GM10847 (cell line): ENCODE results near the gene ADD3.

Source experiments
- POLR2A ChIP-seq: IDR thresholded peaks from 2 replicates; pipeline ENCODE4 v1.6.1; 2011; ENCODE audit not compliant: insufficient read length; ENCODE audit errors: extremely low read depth

Gene ADD3

DNA sequence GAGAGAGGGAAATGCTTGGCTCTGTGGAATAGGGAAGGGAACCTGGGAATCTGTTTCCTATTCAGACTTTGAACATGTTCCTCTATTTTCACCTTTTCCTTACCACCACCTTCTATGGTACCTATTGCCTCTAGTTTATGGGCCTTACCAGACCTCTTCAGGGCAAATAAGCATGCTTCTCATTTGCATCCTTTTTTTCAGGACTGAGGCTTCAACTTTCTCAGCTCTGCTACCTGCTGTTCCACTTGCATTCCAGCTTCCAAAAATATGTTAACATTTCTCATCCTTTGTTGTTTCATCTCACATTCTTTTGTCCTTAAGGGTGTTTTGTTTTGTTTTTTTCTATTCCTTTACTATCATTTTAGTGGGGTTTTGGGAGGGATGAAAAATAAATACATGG is 121.7 kb downstream of the ADD3 start:
- TF ChIP-seq POLR2A: no peak

- TF ChIP-seq POLR2A: no peak
Measured at GRCh38 chr10:110134917-110135316, 127.1 kb downstream of the ADD3 start.

GRCh38 chr10:110137142-110137545 is 129.4 kb downstream of the ADD3 start:
- no peak for TF ChIP-seq POLR2A

DNA sequence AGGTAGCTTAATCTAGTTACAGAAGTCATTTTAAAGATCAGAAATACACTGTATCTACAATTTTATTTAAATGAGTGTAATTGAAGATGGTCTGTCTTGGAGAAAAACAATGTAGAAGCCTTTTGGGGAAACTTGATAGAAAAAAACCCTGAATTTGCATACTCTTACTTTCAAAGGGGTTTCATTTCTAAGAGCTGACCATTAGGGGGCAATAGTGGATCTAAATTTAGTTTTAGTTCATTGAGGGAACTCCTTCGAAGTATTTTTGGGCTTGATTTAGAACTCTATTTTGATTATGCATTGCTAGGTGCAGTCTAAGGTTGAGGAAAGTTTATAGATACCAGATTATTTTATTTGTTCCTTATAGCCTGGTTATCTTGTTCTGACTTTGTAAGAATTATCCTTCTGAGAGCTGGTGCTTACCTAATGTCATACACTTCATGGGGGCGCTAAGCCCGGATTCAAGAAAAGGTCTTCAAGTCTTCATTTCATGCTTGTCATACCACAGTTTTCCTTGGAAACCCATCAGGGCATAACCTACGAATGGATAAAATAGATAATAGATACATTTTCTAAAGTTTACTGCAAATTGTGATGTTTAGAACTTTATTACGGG is 130.5 kb downstream of the ADD3 start:
- no peak for TF ChIP-seq POLR2A

GRCh38 chr10:110141185-110141584 is 133.4 kb downstream of the ADD3 start:
- TF ChIP-seq POLR2A: no peak

DNA sequence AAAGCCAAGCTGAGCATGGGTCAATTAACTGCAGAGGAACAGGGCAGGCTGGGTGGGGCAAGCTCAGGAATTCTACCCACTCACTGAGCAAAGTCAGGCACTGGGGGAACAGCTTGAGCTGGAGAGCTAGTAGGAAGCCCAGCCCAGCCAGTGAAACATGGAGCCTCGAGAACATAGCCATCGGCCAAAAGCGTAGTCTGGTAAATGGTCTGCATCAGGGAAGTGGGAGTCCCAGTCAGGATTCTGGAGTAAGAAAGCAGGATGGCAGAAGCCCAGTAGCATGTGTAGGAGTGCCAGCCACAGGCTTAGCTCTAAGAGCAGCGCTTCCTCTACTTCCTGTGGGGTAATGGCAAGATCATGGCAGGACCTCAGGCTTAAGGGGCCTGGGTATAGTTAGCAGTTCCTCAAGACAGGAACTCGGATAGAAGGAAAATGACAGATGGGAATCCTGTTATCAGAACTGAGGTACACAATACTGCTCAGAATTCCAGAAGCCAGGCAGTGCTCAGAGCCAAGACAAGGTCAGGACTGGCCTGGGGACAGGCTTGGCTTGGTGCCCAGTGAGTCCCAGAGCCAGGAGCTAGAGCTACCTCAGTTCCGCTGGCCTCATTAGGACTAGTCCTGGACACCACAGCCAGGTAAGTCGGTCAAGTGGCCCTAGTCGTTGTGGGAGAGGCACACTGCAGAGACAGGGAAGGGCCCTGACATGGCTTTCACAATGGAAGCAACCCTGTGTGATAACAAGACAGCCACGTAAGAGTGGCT is 134.3 kb downstream of the ADD3 start:
- TF ChIP-seq POLR2A: no peak

DNA sequence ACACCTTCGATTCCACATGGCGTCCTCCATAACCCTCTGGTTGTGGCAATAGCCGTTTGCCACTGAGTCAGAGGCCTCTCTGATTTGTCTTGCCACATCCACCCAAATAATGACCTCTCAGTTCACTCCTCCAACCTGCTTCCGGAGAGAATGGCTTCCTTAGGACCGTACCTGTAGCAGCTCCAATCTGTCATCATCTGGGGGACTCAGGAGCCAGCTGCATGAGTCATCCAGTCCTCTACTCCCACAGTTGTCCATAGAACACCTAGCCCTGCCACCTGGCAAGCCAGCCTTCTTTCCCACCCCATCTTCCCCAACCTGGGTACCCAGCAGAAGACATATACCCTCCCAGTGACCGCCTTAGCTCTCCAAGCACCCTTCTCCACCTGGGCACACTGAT is 135.2 kb downstream of the ADD3 start:
- TF ChIP-seq POLR2A: no peak

GRCh38 chr10:110144507-110144906 is 136.7 kb downstream of the ADD3 start:
- TF ChIP-seq POLR2A: no peak

- TF ChIP-seq POLR2A: no peak
Measured at GRCh38 chr10:110147961-110148360, 140.2 kb downstream of the ADD3 start.

- no peak for TF ChIP-seq POLR2A
Measured at GRCh38 chr10:110149259-110149658, 141.5 kb downstream of the ADD3 start.

DNA sequence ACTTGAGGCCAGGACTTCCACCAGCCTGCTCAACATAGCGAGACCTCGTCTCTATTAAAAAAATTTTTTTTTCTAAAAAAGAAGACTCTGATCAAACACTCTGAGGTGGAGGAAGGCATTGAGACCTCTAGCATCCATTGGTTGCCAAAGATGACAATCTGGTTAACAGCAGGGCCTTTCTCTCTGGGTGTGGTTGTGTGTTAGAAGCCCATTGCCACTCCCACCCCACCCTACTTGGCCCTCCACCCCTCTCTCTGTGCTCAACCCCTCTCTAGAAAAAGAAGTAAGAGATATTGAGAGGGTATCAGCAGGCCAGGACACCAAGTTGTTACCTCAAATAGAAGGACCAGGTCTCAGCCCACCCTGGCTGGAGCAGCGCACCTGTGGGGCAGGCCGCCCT is 142.3 kb downstream of the ADD3 start:
- TF ChIP-seq POLR2A: no peak

DNA sequence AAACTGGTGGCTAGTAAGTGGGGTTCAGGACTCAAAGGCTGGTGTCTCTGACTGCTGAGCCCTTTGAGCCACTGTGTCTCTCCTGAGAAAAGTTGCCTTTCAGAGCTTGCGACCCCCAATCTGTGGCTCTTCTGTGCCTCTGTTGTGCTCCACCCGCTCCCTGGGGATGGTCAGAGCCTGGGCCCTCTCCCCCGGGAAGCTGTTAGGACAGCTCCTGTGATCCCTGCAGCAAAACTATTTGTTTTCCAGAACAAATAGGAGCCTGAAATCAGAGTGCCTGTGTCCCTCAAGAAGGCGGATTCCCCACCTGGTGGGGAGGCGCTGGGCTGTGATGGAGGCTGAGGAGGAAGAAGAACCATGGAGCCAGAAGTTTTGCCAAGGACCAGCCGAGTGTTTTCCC is 143.2 kb downstream of the ADD3 start:
- no peak for TF ChIP-seq POLR2A

DNA sequence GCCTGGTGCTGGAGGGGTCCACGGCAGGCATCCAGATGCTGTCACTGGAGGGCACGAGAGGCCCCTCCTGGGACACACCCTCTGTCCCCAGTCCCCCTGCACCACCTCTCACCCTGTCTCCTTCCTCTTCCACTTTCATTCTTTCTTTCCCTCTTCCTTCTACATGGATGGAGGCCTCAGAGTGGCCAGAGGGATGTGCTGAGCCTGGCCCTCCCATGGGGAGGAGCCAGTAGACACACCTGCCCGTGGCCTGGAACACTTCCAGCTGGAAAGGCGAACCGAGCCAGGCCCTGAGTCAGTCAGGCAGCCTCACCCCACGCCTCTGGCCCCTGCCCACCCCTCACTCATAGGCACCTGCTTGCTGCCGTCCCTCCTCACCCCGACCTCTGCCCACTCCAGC is 143.7 kb downstream of the ADD3 start:
- no peak for TF ChIP-seq POLR2A

- TF ChIP-seq POLR2A: no peak
Measured at GRCh38 chr10:110151971-110152370, 144.2 kb downstream of the ADD3 start.

DNA sequence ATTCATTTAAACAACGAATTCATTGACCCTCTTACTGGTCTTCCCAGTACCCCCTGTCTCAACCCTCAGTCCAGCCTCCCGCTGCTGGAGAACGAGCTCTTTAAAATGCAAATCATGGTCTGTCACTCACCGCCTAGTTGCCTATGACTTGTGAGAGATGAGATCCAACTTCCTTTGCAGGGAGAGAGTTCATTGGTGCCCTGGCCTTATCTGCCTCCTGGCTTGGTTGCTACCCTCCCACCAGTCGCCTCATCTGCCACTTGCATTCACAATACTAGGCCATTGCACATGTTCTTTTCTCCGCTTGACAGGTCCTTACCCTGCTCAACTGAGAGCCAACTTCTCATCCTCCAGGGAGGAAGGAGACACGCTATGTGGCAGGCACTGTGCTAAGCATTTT is 145.6 kb downstream of the ADD3 start:
- TF ChIP-seq POLR2A: no peak

DNA sequence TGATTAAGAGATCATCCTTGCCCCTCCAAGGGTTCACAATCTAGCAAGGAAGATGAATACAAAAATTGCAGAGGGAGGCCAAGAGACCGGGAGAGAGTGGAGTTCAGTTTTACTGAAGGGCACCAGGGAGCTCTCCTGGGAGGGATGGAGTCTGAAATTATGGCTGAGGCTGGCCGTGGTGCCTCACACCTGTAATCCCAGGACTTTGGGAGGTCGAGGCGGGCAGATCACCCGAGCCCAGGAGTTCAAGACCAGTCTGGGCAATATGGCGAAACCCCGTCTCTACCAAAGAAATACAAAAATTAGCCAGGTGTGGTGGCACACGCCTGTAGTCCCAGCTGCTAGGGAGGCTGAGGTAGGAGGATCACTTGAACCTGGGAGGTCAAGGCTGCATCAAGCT is 148.3 kb downstream of the ADD3 start:
- no peak for TF ChIP-seq POLR2A

GRCh38 chr10:110158051-110159005 is 150.5 kb downstream of the ADD3 start:
- TF ChIP-seq POLR2A: no peak
